Stimulated activated CD4-positive, alpha-beta T cell treated with anti-CD3 and anti-CD28 coated beads, Interleukin-12 subunit alpha, Interleukin-12 subunit beta, amount 100 ng/mL, for 24 hours (primary cell): ENCODE data around the gene PTPRJ.

ENCODE experiments used
- DNase-seq, 2 experiments: peaks; one replicate each; pipeline ENCODE4 v3.0.0-alpha.2; 2020; ENCODE audit warnings: low read depth in 2 of 2

Gene PTPRJ

GRCh38 chr11:48063424-48063978 lies 83.1 kb downstream of the PTPRJ start:
- no peak for DNase-seq

- DNase-seq: no peak
Measured at GRCh38 chr11:48064306-48064705, 83.9 kb downstream of the PTPRJ start.

- DNase-seq: no peak
Measured at GRCh38 chr11:48066881-48067800, 86.8 kb downstream of the PTPRJ start.

GRCh38 chr11:48073031-48073861 lies 92.9 kb downstream of the PTPRJ start:
- no peak for DNase-seq

- DNase-seq: no peak
Measured at GRCh38 chr11:48074425-48075181, 94.2 kb downstream of the PTPRJ start.

- DNase-seq: no peak
Measured at GRCh38 chr11:48075637-48076036, 95.3 kb downstream of the PTPRJ start.

- no peak for DNase-seq
Measured at GRCh38 chr11:48077251-48077650, 96.9 kb downstream of the PTPRJ start.

- DNase-seq: no peak
Measured at GRCh38 chr11:48078689-48079088, 98.3 kb downstream of the PTPRJ start.

- DNase-seq: no peak
Measured at GRCh38 chr11:48079596-48079995, 99.2 kb downstream of the PTPRJ start.

GRCh38 chr11:48080301-48080861 lies 100.0 kb downstream of the PTPRJ start:
- DNase-seq: no peak

GRCh38 chr11:48081151-48082010 lies 101.0 kb downstream of the PTPRJ start:
- no peak for DNase-seq

- no peak for DNase-seq
Measured at GRCh38 chr11:48082771-48083170, 102.4 kb downstream of the PTPRJ start.

- no peak for DNase-seq
Measured at GRCh38 chr11:48083421-48083820, 103.1 kb downstream of the PTPRJ start.

GRCh38 chr11:48085688-48086087 lies 105.3 kb downstream of the PTPRJ start:
- no peak for DNase-seq

GRCh38 chr11:48087422-48087821 lies 107.1 kb downstream of the PTPRJ start:
- DNase-seq: no peak

- DNase-seq: no peak
Measured at GRCh38 chr11:48087974-48088681, 107.8 kb downstream of the PTPRJ start.

- no peak for DNase-seq
Measured at GRCh38 chr11:48088682-48089050, 108.3 kb downstream of the PTPRJ start.

GRCh38 chr11:48090174-48090573 lies 109.8 kb downstream of the PTPRJ start:
- DNase-seq: no peak

GRCh38 chr11:48091426-48092102 lies 111.2 kb downstream of the PTPRJ start:
- no peak for DNase-seq
